ENCODE data around the gene LILRA5.

- TF ChIP-seq, protein P1, sequence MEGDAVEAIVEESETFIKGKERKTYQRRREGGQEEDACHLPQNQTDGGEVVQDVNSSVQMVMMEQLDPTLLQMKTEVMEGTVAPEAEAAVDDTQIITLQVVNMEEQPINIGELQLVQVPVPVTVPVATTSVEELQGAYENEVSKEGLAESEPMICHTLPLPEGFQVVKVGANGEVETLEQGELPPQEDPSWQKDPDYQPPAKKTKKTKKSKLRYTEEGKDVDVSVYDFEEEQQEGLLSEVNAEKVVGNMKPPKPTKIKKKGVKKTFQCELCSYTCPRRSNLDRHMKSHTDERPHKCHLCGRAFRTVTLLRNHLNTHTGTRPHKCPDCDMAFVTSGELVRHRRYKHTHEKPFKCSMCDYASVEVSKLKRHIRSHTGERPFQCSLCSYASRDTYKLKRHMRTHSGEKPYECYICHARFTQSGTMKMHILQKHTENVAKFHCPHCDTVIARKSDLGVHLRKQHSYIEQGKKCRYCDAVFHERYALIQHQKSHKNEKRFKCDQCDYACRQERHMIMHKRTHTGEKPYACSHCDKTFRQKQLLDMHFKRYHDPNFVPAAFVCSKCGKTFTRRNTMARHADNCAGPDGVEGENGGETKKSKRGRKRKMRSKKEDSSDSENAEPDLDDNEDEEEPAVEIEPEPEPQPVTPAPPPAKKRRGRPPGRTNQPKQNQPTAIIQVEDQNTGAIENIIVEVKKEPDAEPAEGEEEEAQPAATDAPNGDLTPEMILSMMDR (IDR thresholded peaks at IDR 0.05), result no peak
- no peak for TF ChIP-seq EZH2 (IDR thresholded peaks at IDR 0.05; ENCODE audit: borderline replicate concordance, insufficient read depth, low read depth, low read length, poor library complexity, severe bottlenecking)
Observed at GRCh38 chr19:54331626-54332025, 18.7 kb upstream of the LILRA5 start.
